HG03097 (cell line): ENCODE data around the gene BCL2L12.
"Not testable (repeated sequence)": the region's sequence is repeated elsewhere in the genome, so short reads cannot be mapped to it uniquely, and the experiment has no call there.

Experiments
- ATAC-seq: cut with Tn5 transposase; IDR thresholded peaks from one replicate; pipeline ENCODE4 v1.9.1; 2021; ENCODE audit not compliant: unreplicated experiment, low FRiP score

Gene BCL2L12

GRCh38 chr19:49665351-49666119 lies at the start of gene BCL2L12, which contains the start of gene IRF3:
TSS of gene BCL2L12 (plus strand) at chr19:49665933. CDS start at chr19:49666693, 760 bp downstream.
TSS of gene IRF3 (minus strand) at chr19:49665857. CDS start at chr19:49664838, 1,019 bp downstream.
- peak; percentile 70 for ATAC-seq

GRCh38 chr19:49616532-49616931 lies 49.2 kb upstream of the BCL2L12 start:
- ATAC-seq: no peak

- ATAC-seq: no peak
These were observed 48.8 kb upstream of the BCL2L12 start for GRCh38 chr19:49616945-49617344.

GRCh38 chr19:49617860-49618259 lies 47.9 kb upstream of the BCL2L12 start:
- not testable (repeated sequence) for ATAC-seq

- no peak for ATAC-seq
These were observed 40.5 kb upstream of the BCL2L12 start for GRCh38 chr19:49624967-49625910.

- ATAC-seq: no peak
These were observed 39.5 kb upstream of the BCL2L12 start for GRCh38 chr19:49626226-49626625.

GRCh38 chr19:49629659-49630058 lies 36.1 kb upstream of the BCL2L12 start:
- ATAC-seq: no peak

GRCh38 chr19:49631014-49631588 lies 34.6 kb upstream of the BCL2L12 start:
- ATAC-seq: no peak

GRCh38 chr19:49631610-49632192 lies 34.0 kb upstream of the BCL2L12 start:
- ATAC-seq: no peak

GRCh38 chr19:49632576-49632975 lies 33.2 kb upstream of the BCL2L12 start:
- ATAC-seq: no peak

GRCh38 chr19:49633273-49633672 lies 32.5 kb upstream of the BCL2L12 start:
- ATAC-seq: not testable (repeated sequence)

- no peak for ATAC-seq
These were observed 30.1 kb upstream of the BCL2L12 start for GRCh38 chr19:49635530-49636232.

- ATAC-seq: no peak
These were observed 29.4 kb upstream of the BCL2L12 start for GRCh38 chr19:49636233-49636932.

- no peak for ATAC-seq
These were observed 27.7 kb upstream of the BCL2L12 start for GRCh38 chr19:49637821-49638738.

- no peak for ATAC-seq
These were observed 26.2 kb upstream of the BCL2L12 start for GRCh38 chr19:49639401-49640112.

- ATAC-seq: peak; percentile 54
These were observed 25.4 kb upstream of the BCL2L12 start, which contains the start of gene RRAS for GRCh38 chr19:49640113-49640898. TSS of gene RRAS (minus strand) at chr19:49640143. CDS start at chr19:49640098, 45 bp downstream.
